H1 (cell line): ENCODE results near the gene RBL1. TPM values are rescaled to one million over a fixed set of nuclear protein-coding genes. Genes with fewer than 3 reads are reported as not detected.

ENCODE experiments used
- CTCF ChIA-PET: fragments of 300-600 bp; sonication (Branson Sonifier 250); formaldehyde crosslinking; loops from one replicate; lab custom pipeline; 2021; ENCODE audit not compliant: partially characterized antibody; lab: Charles Lee
- POLR2A ChIA-PET: fragments of 300-600 bp; sonication (Branson Sonifier 250); formaldehyde crosslinking; loops from one replicate; lab custom pipeline; 2021; ENCODE audit warnings: inconsistent platforms; ENCODE audit not compliant: partially characterized antibody; lab: Charles Lee
- DNase-seq, 2 experiments: peaks; one replicate each; pipeline versions ENCODE4 v3.0.0 to v3.0.0-alpha.2; 2010 to 2022; ENCODE audit warnings: low spot score in 2 of 2, low read depth in 1 of 2, mixed read lengths in 1 of 2
- FAIRE-seq: peaks from 2 replicates; lab custom pipeline; 2011; peaks lifted over from hg19 to GRCh38; lab: Jason Lieb, UNC
- H2AFZ ChIP-seq: 2 replicates; pipeline ENCODE4 v1.8.1; 2012; ENCODE audit warnings: low read length, inconsistent platforms
- H2AK5ac ChIP-seq: 2 replicates; pipeline ENCODE4 v1.6.1; 2013; ENCODE audit warnings: low read depth, low read length
- H2BK120ac ChIP-seq: replicated peaks from 2 replicates; pipeline ENCODE3; 2013; ENCODE audit warnings: low read depth, low read length, inconsistent platforms
- H2BK12ac ChIP-seq: 2 replicates; pipeline ENCODE4 v1.6.1; 2013; ENCODE audit warnings: low read depth, low read length
- H2BK15ac ChIP-seq: 2 replicates; pipeline ENCODE4 v1.6.1; 2013; ENCODE audit warnings: low read length
- H2BK20ac ChIP-seq: 2 replicates; pipeline ENCODE4 v1.6.1; 2013; ENCODE audit warnings: low read length
- H2BK5ac ChIP-seq: 2 replicates; pipeline ENCODE4 v1.6.1; 2013; ENCODE audit warnings: low read depth, low read length
- H3K14ac ChIP-seq: 2 replicates; pipeline ENCODE4 v1.6.1; 2013; ENCODE audit warnings: inconsistent platforms; ENCODE audit not compliant: insufficient read length
- H3K18ac ChIP-seq: 2 replicates; pipeline ENCODE4 v1.6.1; 2013; ENCODE audit warnings: low read length; ENCODE audit errors: extremely low read depth
- H3K23ac ChIP-seq: 2 replicates; pipeline ENCODE4 v1.6.1; 2013; ENCODE audit warnings: inconsistent platforms; ENCODE audit not compliant: insufficient read length
- H3K23me2 ChIP-seq: 2 replicates; pipeline ENCODE4 v1.6.1; 2013; ENCODE audit warnings: low read depth, low read length
- H3K27ac ChIP-seq: 2 replicates; pipeline ENCODE4 v1.6.1; 2011; ENCODE audit warnings: low read depth, low read length, inconsistent platforms
- H3K27me3 ChIP-seq, 4 experiments: replicated peaks in 1 of 4; 1 replicate in 1 of 4; 2 replicates in 3 of 4; pipeline versions ENCODE4 v1.6.1 to v1.8.1; 2011 to 2013; ENCODE audit warnings: low read length in 3 of 4, mild to moderate bottlenecking in 3 of 4, inconsistent platforms in 2 of 4, mixed read lengths in 2 of 4, moderate library complexity in 1 of 4; ENCODE audit not compliant: control insufficient read depth in 3 of 4, insufficient read depth in 3 of 4; ENCODE audit errors: extremely low read depth in 1 of 4
- H3K36me3 ChIP-seq, 4 experiments: 2 replicates each; pipeline versions ENCODE4 v1.6.1 to v1.8.1; 2011 to 2013; ENCODE audit warnings: mild to moderate bottlenecking in 4 of 4, low read length in 3 of 4, moderate library complexity in 2 of 4, control low read depth in 1 of 4, inconsistent platforms in 1 of 4; ENCODE audit not compliant: insufficient read depth in 4 of 4, control insufficient read depth in 2 of 4
- H3K4ac ChIP-seq: replicated peaks from 2 replicates; pipeline ENCODE3; 2013; ENCODE audit warnings: low read length, low read depth, mixed read lengths, inconsistent platforms; ENCODE audit not compliant: insufficient read length
- H3K4me1 ChIP-seq, 4 experiments: replicated peaks in 1 of 4; 1 replicate in 1 of 4; 2 replicates in 3 of 4; pipeline versions ENCODE4 v1.6.1 to v1.8.1; 2011 to 2013; ENCODE audit warnings: low read length in 3 of 4, inconsistent platforms in 2 of 4, mixed read lengths in 1 of 4; ENCODE audit not compliant: insufficient read depth in 4 of 4, control insufficient read depth in 3 of 4
- H3K4me2 ChIP-seq, 2 experiments: 2 replicates each; pipeline versions ENCODE4 v1.6.1 to v1.8.1; 2011 to 2013; ENCODE audit warnings: low read depth in 2 of 2, low read length in 2 of 2, control low read depth in 1 of 2, inconsistent platforms in 1 of 2, mild to moderate bottlenecking in 1 of 2; ENCODE audit not compliant: insufficient read depth in 1 of 2
- H3K4me3 ChIP-seq, 4 experiments: fragments of 200-600, 300-600 bp in 1 of 4; sonication (generic), shearing (Covaris generic), sonication (Bioruptor Twin) in 1 of 4; 2 replicates each; pipeline versions ENCODE4 v1.5.1 to v1.8.1; 2011 to 2016; ENCODE audit warnings: low read length in 4 of 4, low read depth in 3 of 4, control low read depth in 2 of 4, inconsistent platforms in 2 of 4, mild to moderate bottlenecking in 2 of 4, mixed read lengths in 1 of 4, moderate library complexity in 1 of 4; ENCODE audit not compliant: insufficient read depth in 2 of 4; ENCODE audit errors: extremely low read depth in 1 of 4
- H3K56ac ChIP-seq: replicated peaks from 2 replicates; pipeline ENCODE3; 2013; ENCODE audit warnings: low read depth, mild to moderate bottlenecking, mixed read lengths, low read length, inconsistent platforms; ENCODE audit not compliant: insufficient read length
- H3K79me1 ChIP-seq: 2 replicates; pipeline ENCODE4 v1.6.1; 2013; ENCODE audit warnings: low read depth, low read length, control low read depth
- H3K79me2 ChIP-seq, 2 experiments: 2 replicates each; pipeline versions ENCODE4 v1.6.1 to v1.8.1; 2012 to 2013; ENCODE audit warnings: low read length in 2 of 2, mild to moderate bottlenecking in 2 of 2, inconsistent platforms in 1 of 2; ENCODE audit not compliant: insufficient read depth in 2 of 2, control insufficient read depth in 1 of 2
- H3K9ac ChIP-seq, 4 experiments: replicated peaks in 1 of 4; 1 replicate in 1 of 4; 2 replicates in 3 of 4; pipeline versions ENCODE4 v1.6.1 to v1.8.1; 2011 to 2013; ENCODE audit warnings: low read depth in 3 of 4, low read length in 3 of 4, control low read depth in 2 of 4, mild to moderate bottlenecking in 2 of 4, moderate library complexity in 2 of 4, inconsistent platforms in 1 of 4; ENCODE audit errors: extremely low read depth in 1 of 4
- H3K9me3 ChIP-seq, 2 experiments: 2 replicates each; pipeline versions ENCODE4 v1.6.1 to v1.8.1; 2012 to 2013; ENCODE audit warnings: mild to moderate bottlenecking in 2 of 2, moderate library complexity in 2 of 2, control low read depth in 1 of 2, inconsistent platforms in 1 of 2, low read depth in 1 of 2, low read length in 1 of 2, mixed read lengths in 1 of 2; ENCODE audit not compliant: insufficient read depth in 2 of 2
- H4K20me1 ChIP-seq, 2 experiments: replicated peaks in 1 of 2; 2 replicates each; pipeline versions ENCODE3 to v1.8.1; 2011 to 2013; ENCODE audit warnings: inconsistent platforms in 2 of 2, low read length in 2 of 2, mild to moderate bottlenecking in 1 of 2; ENCODE audit not compliant: insufficient read depth in 2 of 2, control insufficient read depth in 1 of 2
- H4K5ac ChIP-seq: 2 replicates; pipeline ENCODE4 v1.6.1; 2013; ENCODE audit warnings: low read length, low read depth, mixed read lengths, inconsistent platforms; ENCODE audit not compliant: insufficient read length
- H4K8ac ChIP-seq: 2 replicates; pipeline ENCODE4 v1.8.0; 2013; ENCODE audit warnings: mild to moderate bottlenecking, moderate library complexity, low read length, inconsistent platforms; ENCODE audit not compliant: insufficient read depth; ENCODE audit errors: extremely low read depth
- H4K91ac ChIP-seq: replicated peaks from 2 replicates; pipeline ENCODE3; 2013; ENCODE audit warnings: low read length, mixed read lengths, inconsistent platforms; ENCODE audit not compliant: insufficient read length
- BACH1 ChIP-seq: IDR thresholded peaks from 2 replicates; pipeline ENCODE4 v1.6.1; 2012; ENCODE audit warnings: low read length, improper control_type of control experiment
- CREB1 ChIP-seq: IDR thresholded peaks from 2 replicates; pipeline ENCODE4 v1.6.1; 2012; ENCODE audit warnings: inconsistent platforms
- EGR1 ChIP-seq: IDR thresholded peaks from 2 replicates; pipeline ENCODE4 v1.6.1; 2011; ENCODE audit warnings: low read depth, low read length, borderline replicate concordance
- JUN ChIP-seq: IDR thresholded peaks from 2 replicates; pipeline ENCODE4 v1.6.1; 2011; ENCODE audit warnings: low read depth, mild to moderate bottlenecking, improper control_type of control experiment, low read length
- JUND ChIP-seq: IDR thresholded peaks from 2 replicates; pipeline ENCODE4 v1.6.1; 2011; ENCODE audit warnings: mild to moderate bottlenecking, improper control_type of control experiment, low read length
- MAFK ChIP-seq: IDR thresholded peaks from 2 replicates; pipeline ENCODE4 v1.6.1; 2012; ENCODE audit warnings: low read depth, mild to moderate bottlenecking, improper control_type of control experiment, low read length
- NANOG ChIP-seq: IDR thresholded peaks from 2 replicates; pipeline ENCODE4 v1.6.1; 2011; ENCODE audit warnings: low read length, low read depth, mild to moderate bottlenecking, inconsistent platforms; ENCODE audit not compliant: insufficient read depth, poor library complexity, severe bottlenecking
- NRF1 ChIP-seq: IDR thresholded peaks from 2 replicates; pipeline ENCODE4 v1.6.1; 2011; ENCODE audit warnings: mild to moderate bottlenecking, low read depth, low read length, improper control_type of control experiment
- PHF8 ChIP-seq: fragments of 200-600 bp; sonication (generic); conservative IDR thresholded peaks from 2 replicates; pipeline ENCODE4 v1.7.1; 2012; ENCODE audit warnings: low read depth, mild to moderate bottlenecking, inconsistent platforms, low read length, moderate library complexity
- POLR2AphosphoS5 ChIP-seq: IDR thresholded peaks from 2 replicates; pipeline ENCODE4 v1.6.1; 2011; ENCODE audit warnings: low read depth, low read length
- RFX5 ChIP-seq: IDR thresholded peaks from 2 replicates; pipeline ENCODE4 v1.6.1; 2011; ENCODE audit warnings: low read depth, low read length, improper control_type of control experiment, borderline replicate concordance
- SIN3A ChIP-seq, 2 experiments: IDR thresholded peaks in 1 of 2; conservative IDR thresholded peaks in 1 of 2; 2 replicates each; pipeline ENCODE4 v1.6.1; 2011 to 2012; ENCODE audit warnings: low read length in 2 of 2, improper control_type of control experiment in 1 of 2, low read depth in 1 of 2, mild to moderate bottlenecking in 1 of 2
- SIRT6 ChIP-seq: IDR thresholded peaks from one replicate; pipeline ENCODE4 v1.7.1; 2012; ENCODE audit warnings: low read length, inconsistent platforms
- SIX5 ChIP-seq: IDR thresholded peaks from 2 replicates; pipeline ENCODE4 v1.6.1; 2011; ENCODE audit warnings: mild to moderate bottlenecking, low read depth, low read length
- SP1 ChIP-seq: IDR thresholded peaks from 2 replicates; pipeline ENCODE4 v1.6.1; 2011; ENCODE audit warnings: low read depth, low read length
- SUZ12 ChIP-seq: fragments of 200-600 bp; sonication (generic); IDR thresholded peaks from 2 replicates; pipeline ENCODE4 v1.6.1; 2012; ENCODE audit warnings: mild to moderate bottlenecking, inconsistent platforms, low read length, moderate library complexity, mixed read lengths
- TEAD4 ChIP-seq: IDR thresholded peaks from 2 replicates; pipeline ENCODE4 v1.6.1; 2012; ENCODE audit warnings: low read depth, low read length, inconsistent platforms, mixed read lengths
- WGBS, 2 experiments: shearing (Covaris generic) in 1 of 2; methylation state at CpG; one replicate each; pipeline versions ENCODE4 v1.1.6 to v1.1.7; 2013 to 2015; ENCODE audit warnings: low lambda C conversion rate in 2 of 2, mixed read lengths in 2 of 2, inconsistent platforms in 1 of 2, low coverage in 1 of 2, missing lambda C conversion rate in 1 of 2; ENCODE audit not compliant: insufficient replicate concordance in 2 of 2, insufficient coverage in 1 of 2, insufficient read length in 1 of 2; ENCODE audit errors: extremely low coverage in 1 of 2, missing lambda C conversion rate in 1 of 2; 5-methylcytosine and 5-hydroxymethylcytosine counted together
- polyA plus RNA-seq, 7 experiments: library from polyadenylated mRNA; depleted of rRNA in 3 of 7; stranded (reverse) in 5 of 7; unstranded in 2 of 7; fragments of >200 nt in 5 of 7; fragments of 200-250 nt in 2 of 7; gene quantifications; 1 replicate in 5 of 7; 2 replicates in 1 of 7; 4 replicates in 1 of 7; pipeline versions ENCODE4 v1.2.1 to v1.2.3, GENCODE V29; 2011 to 2013; ENCODE audit warnings: missing spikeins in 2 of 7, mixed read lengths in 2 of 7
- total RNA-seq: library from RNA; stranded (reverse); fragmentation: NEBNext Ultra II Directional; extraction: Animal tissue kit (Norgen Biotek cat#: 25700); gene quantifications from 2 replicates; pipeline ENCODE4 v1.2.1, GENCODE V29; 2021

Gene RBL1
- total and polyA plus RNA-seq, 2 of the 8 experiments (the other 6 are each of a cell fraction or from before 2014, with no cell fraction given), result 3.2 to 12.3 TPM

DNA sequence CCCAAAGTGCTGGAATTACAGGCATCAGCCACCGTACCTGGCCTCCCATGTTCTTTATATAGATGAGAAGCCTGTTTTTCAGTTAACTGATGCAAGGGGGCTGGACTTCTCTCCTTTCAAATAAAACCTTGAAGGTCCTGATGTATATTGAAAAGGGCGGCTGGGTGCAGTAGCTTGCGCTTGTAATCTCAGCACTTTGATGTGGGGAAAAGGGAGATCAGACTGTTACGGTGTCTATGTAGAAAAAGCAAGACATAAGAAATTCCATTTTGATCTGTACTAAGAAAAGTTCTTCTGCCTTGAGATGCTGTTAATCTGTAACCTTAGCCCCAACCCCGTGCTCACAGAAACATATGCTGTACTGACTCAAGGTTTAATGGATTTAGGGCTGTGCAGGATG is 128.2 kb downstream of the RBL1 start:
- WGBS, 2 experiments, result 90% methylated on average over 5 of the region's 5 CpGs; no CpG with 5 or more reads in 1 of the 2 experiments
- Histone ChIP-seq H3K56ac (no peak overlapping the region), H2BK20ac (no peak overlapping the region), H4K91ac (no peak overlapping the region), H2BK120ac (no peak overlapping the region), H3K27me3 (no peaks in the 10 kb centered on the region), H3K4me2 (no peak overlapping the region), H2AK5ac (no peak overlapping the region), H2BK15ac (no peak overlapping the region), H3K9me3 (peaks cover 7% of the 10 kb centered on the region in 2 experiments), H3K79me2 (no peaks in the 10 kb centered on the region), H2BK12ac (no peak overlapping the region), H2BK5ac (no peak overlapping the region), H3K4me3 (no peak overlapping the region), H3K79me1 (no peaks in the 10 kb centered on the region), H4K8ac (no peak overlapping the region), H3K18ac (no peak overlapping the region), H3K9ac (no peak overlapping the region), H3K36me3 (no peaks in the 10 kb centered on the region), H3K4ac (no peak overlapping the region), H3K14ac (no peak overlapping the region), H4K20me1 (no peaks in the 10 kb centered on the region), H3K27ac (no peak overlapping the region), H4K5ac (no peak overlapping the region), H3K23me2 (no peaks in the 10 kb centered on the region), H3K23ac (no peak overlapping the region), H2AFZ (no peak overlapping the region), H3K4me1 (no peaks in the 10 kb centered on the region)
- DNase-seq (no peak), FAIRE-seq (no peak)
- ChIA-PET CTCF (no interaction called here), POLR2A (no interaction called here)
- TF ChIP-seq RFX5, result no peak
- TF ChIP-seq TEAD4, result no peak
- no peak for TF ChIP-seq CREB1
- TF ChIP-seq NANOG, result no peak
- TF ChIP-seq JUND, result no peak
- no peak for TF ChIP-seq EGR1
- no peak for TF ChIP-seq MAFK
- TF ChIP-seq POLR2AphosphoS5, result no peak
- TF ChIP-seq SP1, result no peak
- no peak for TF ChIP-seq PHF8
- TF ChIP-seq SIX5, result no peak
- no peak for TF ChIP-seq BACH1
- TF ChIP-seq SIRT6, result no peak
- no peak for TF ChIP-seq SUZ12
- no peak for TF ChIP-seq NRF1
- TF ChIP-seq JUN, result no peak
- TF ChIP-seq SIN3A (conservative IDR thresholded peaks at IDR 0.05 in 1 of 2, IDR thresholded peaks at IDR 0.05 in 1 of 2; ENCODE audit: low read depth in 1 of 2, low read length in 2 of 2), result no peak
